GM21786 (cell line): Measurements from ENCODE around the gene EXOSC3.
A peak's percentile ranks its signal among the peaks of the same experiment; 100 is the strongest.
"Not testable (repeated sequence)": the region's sequence is repeated elsewhere in the genome, so short reads cannot be mapped to it uniquely, and the experiment has no call there.

Source experiments
- ATAC-seq: cut with Tn5 transposase; IDR thresholded peaks from one replicate; pipeline ENCODE4 v1.9.1; 2021; ENCODE audit not compliant: unreplicated experiment

The EXOSC3 gene

GRCh38 chr9:37776328-37776727, 8.5 kb downstream of the EXOSC3 start:
- ATAC-seq = no peak

GRCh38 chr9:37775216-37775919, 9.5 kb downstream of the EXOSC3 start:
- no peak for ATAC-seq

DNA sequence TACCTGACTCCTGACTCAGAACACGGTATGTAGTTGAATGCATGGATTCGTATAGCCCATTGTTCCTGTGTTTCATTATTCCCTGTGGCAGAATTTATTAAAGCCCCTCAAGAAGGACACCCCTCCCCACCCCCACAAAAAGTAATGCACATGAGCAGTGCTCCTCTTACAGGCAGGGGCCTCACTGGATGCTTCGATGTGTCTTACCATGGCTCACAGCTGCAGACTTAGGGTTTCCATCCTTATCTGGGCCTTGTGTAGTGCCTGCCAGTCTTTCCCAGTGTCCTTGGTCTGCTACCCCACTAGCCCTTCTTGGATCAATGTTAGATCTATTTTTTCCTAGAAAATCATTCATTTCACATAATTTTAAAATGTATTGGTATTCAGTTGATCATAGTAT, 14.9 kb downstream of the EXOSC3 start:
- no peak for ATAC-seq

- no peak for ATAC-seq
Observed at GRCh38 chr9:37769306-37769705, 15.6 kb downstream of the EXOSC3 start.

DNA sequence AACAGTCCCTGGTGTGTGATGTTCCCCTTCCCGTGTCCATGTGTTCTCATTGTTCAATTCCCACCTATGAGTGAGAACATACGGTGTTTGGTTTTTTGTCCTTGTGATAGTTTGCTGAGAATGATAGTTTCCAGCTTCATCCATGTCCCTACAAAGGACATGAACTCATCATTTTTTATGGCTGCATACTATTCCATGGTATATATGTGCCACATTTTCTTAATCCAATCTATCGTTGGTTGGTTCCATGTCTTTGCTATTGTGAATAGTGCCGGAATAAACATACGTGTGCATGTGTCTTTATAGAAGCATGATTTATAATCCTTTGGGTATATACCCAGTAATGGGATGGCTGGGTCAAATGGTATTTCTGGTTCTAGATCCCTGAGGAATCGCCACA, 19.6 kb downstream of the EXOSC3 start:
- not testable (repeated sequence) for ATAC-seq

GRCh38 chr9:37761511-37761910, 23.4 kb downstream of the EXOSC3 start:
- no peak for ATAC-seq

DNA sequence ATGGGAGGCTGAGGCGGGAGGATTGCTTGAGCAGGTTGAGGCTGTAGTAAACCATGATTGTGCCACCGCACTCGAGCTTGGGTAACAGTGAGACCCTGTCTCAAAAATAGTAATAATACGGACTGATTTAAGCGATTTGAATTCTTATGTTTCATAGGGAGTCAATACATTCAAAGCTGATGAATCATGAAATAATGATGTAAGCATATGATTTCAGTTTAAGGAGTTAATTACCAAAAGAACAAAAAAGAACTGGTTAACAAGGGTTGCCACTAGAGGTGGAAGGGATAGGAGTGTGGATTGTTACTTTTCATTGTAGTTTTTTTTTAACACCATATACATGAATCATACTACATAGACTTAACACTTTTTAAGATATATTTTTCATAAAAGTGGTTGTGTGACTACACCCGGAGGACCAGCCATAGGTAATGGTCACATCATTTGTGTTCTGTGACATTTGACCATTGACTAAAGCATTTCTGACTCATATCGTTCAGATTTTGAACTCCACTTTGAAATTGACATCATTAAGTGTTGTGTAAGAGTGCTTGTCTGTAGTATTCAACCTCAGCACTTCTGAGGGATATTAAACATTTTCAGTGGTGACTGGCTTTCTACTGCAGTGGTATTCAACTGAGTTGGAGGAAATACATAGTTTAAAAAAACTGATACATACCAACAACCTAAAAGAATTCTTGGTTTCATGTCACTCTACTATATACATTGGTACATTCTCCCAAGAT, 24.3 kb downstream of the EXOSC3 start:
- ATAC-seq = no peak

DNA sequence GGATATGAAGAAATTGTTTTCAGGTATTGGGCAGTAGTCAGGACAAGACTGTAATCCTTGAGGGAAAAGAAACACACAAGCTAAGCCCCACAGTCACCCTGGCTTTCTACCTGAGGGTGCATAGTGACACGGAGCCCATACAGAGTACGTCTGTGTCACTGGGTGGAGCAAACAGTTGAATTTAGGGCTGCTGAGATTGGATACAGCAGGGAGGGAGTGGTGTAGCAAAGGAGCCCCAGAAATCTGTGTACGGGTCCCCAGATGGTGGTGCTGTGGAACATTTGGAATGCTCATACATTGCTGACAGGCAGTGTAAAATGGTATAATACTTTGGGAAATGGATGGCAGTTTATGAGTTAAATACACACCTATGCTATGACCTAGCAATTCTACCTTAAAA, 26.1 kb downstream of the EXOSC3 start:
- ATAC-seq = no peak

- ATAC-seq = peak; percentile 92
Observed at GRCh38 chr9:37753489-37754190, 31.2 kb downstream of the EXOSC3 start, which contains the start of gene TRMT10B. TRMT10B (plus strand) TSS chr9:37753805; CDS start chr9:37761932, 8,127 bp downstream.

GRCh38 chr9:37752642-37753488, 32.0 kb downstream of the EXOSC3 start:
- ATAC-seq = no peak

DNA sequence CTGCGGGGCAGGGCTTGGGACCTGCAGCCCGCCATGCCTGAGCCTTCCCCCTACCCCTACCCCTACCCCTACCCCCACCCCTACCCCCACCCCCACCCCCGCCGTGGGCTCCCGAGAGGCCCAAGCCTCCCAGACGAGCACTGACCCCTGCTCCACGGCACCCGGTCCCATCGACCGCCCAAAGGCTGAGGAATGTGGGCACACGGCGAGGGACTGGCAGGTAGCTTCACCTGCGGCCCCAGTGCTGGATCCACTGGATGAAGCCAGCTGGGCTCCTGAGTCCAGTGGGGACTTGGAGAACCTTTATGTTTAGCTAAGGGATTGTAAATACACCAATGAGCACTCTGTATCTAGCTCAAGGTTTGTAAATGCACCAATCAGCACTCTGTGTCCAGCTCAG, 32.8 kb downstream of the EXOSC3 start:
- ATAC-seq = not testable (repeated sequence)

GRCh38 chr9:37751704-37752103, 33.2 kb downstream of the EXOSC3 start:
- ATAC-seq = not testable (repeated sequence)

DNA sequence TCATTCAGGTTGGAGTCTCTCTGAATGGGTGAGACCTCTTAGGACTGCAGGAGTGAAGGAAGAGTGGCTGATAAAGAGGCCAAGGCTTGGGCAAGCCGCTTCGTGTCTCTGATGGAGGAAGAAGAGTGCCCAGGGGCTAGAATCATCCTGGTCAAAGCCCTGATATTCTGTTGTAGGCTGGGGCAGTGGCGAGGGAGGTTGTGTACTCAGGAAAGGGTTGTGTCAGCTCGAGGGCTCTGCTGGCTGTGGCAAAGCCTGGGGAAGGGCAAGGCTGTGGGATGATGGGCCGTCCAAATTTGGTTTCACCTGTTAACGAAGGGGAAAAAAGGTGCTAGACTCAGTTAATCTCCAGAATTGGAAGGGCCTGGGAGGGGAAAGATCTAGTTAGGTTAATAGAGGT, 33.7 kb downstream of the EXOSC3 start:
- no peak for ATAC-seq

DNA sequence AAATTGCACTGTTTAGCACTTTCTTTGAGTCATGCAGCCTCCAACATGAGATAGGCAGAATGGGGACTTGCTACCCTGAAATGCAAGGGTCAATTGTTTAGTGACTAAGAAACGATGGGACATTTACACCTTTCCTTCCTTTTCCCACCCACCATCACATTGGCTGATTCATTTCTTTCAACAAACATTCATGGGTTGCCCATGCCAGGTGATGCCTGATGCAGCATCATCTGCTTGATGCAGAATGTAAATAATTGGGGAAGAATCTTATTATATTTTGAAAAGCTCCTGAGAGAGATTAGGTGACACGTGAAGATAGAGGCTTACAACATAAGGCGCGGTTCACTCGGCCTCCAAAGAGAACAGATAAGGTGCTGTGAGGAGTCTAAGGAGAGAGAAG, 35.7 kb downstream of the EXOSC3 start:
- no peak for ATAC-seq

DNA sequence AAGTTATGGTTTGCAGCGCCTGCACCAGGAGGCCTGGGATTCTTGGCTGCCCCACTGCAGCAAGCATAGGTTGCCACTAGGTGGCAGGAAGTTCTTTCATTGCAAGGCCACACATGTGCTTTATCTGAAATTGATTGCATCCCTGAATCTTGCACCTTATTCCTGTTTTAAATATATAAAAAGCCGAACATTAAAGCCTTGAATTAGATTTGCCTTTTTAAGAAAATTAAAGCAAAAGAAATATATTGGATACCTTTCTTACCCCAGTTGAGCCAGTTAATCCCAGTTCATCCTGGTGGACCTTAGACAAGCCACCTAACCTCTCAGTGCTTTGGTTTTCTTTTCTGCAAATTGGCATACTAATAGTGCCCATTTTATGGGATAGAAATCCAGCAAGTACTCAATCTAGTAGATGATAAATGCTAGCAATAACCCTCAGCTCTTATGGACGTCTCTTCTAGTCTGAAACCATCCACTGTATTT, 37.6 kb downstream of the EXOSC3 start:
- ATAC-seq = peak; percentile 77

- no peak for ATAC-seq
Observed at GRCh38 chr9:37746448-37747270, 38.2 kb downstream of the EXOSC3 start.

DNA sequence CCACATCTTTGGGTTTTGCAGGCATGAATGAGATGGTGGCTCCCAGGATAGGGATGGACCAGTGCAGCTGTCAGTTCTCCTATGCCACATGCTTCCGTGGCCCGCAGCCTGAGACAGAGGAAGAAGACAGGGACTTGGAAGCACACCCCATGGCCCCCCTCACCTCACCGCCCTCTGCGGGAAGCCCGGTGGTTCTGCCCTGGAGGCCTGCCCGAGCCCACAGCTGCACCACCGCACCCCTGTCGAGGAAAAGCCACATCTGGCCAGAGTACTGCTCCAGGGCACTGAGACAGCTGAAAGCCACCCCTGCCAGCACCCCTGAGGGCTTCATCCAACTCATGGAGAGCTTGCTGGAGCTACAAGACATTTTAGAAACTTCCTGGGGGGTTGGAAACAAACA, 38.9 kb downstream of the EXOSC3 start:
- ATAC-seq = no peak

DNA sequence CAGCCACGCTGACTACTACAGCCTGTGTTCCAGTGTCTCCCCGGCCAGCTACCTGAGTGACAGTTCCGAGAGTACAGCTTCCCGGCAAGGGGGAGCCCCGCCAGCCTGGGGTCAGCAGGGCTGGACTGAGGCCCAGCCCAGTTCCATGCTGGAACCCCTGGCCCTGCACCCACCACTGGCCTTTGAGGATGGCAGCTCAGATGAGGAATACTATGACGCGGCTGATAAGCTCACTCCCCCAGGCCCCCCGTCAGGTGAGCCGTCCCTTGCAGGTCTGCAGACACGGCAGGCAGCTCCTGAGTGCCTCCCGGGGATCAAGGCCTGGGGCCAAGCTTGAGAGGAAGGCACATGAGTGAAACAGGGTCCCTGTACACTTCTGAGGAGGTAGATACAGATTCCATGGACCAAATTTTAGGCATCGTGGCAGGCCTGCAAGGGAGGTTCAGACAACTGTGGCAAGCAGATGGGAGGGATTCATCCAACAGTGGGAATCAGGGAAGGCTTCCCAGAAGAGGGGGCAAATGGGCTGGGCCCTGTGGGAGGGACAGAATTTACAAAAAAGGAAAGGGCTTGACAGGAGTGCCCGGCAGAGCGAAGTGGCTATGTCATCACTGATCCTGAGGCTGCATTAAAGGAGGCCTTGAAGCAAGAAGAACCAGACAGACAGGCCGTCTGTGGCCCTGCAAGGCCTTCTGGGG, 44.1 kb downstream of the EXOSC3 start:
- no peak for ATAC-seq

DNA sequence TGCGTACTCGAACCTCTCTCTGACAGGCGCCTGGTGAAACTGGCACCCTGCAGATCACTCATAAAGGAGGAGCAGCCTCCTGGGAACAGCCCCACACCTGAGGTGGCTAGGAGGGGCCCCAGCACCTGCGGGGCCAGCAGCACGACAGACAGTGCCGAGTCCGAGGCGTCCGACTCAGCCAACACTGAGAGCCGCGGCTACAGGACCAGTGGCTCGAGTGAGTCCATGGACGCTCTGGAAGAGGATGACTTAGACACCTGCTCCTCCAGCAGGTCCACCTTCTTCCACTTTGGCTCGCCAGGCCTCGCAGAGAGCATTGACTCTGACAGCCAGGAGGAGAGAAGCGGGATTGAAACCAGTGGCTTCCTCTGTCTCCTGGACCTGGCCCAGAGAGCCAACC, 44.7 kb downstream of the EXOSC3 start:
- no peak for ATAC-seq
